T1000 (cell line): Measurements from ENCODE around the gene CLUH.

Experiments
- DNase-seq: peaks from one replicate; lab custom pipeline; 2025; ENCODE audit warnings: mixed read lengths; lab: John Stamatoyannopoulos, UW

The CLUH gene

GRCh38 chr17:2721603-2722002 is 10.0 kb upstream of the CLUH start:
- no peak for DNase-seq

GRCh38 chr17:2719861-2720260 is 8.3 kb upstream of the CLUH start:
- DNase-seq: no peak

- no peak for DNase-seq
Measured at GRCh38 chr17:2718150-2718938, 6.8 kb upstream of the CLUH start.

- DNase-seq: no peak
Measured at GRCh38 chr17:2716649-2717048, 5.1 kb upstream of the CLUH start.

GRCh38 chr17:2713881-2714280 is 2.3 kb upstream of the CLUH start:
- no peak for DNase-seq

- no peak for DNase-seq
Measured at GRCh38 chr17:2712300-2713043, 908 bp upstream of the CLUH start.

GRCh38 chr17:2710803-2711607 is 559 bp downstream of the CLUH start:
- no peak for DNase-seq

- no peak for DNase-seq
Measured at GRCh38 chr17:2710071-2710802, 1.3 kb downstream of the CLUH start.

GRCh38 chr17:2709183-2709661 is 2.3 kb downstream of the CLUH start:
- no peak for DNase-seq

- no peak for DNase-seq
Measured at GRCh38 chr17:2708585-2709182, 2.9 kb downstream of the CLUH start.

GRCh38 chr17:2707721-2708584 is 3.6 kb downstream of the CLUH start:
- no peak for DNase-seq

- DNase-seq: no peak
Measured at GRCh38 chr17:2706911-2707510, 4.6 kb downstream of the CLUH start.

GRCh38 chr17:2705888-2706795 is 5.4 kb downstream of the CLUH start:
- no peak for DNase-seq

- DNase-seq: no peak
Measured at GRCh38 chr17:2705263-2705662, 6.3 kb downstream of the CLUH start.

GRCh38 chr17:2704890-2705248 is 6.7 kb downstream of the CLUH start:
- no peak for DNase-seq

GRCh38 chr17:2704031-2704889 is 7.3 kb downstream of the CLUH start:
- no peak for DNase-seq

GRCh38 chr17:2703606-2704005 is 8.0 kb downstream of the CLUH start:
- no peak for DNase-seq

GRCh38 chr17:2703181-2703580 is 8.4 kb downstream of the CLUH start:
- no peak for DNase-seq
